Measurements from ENCODE around the gene EXPH5. TPM values are rescaled to one million over a fixed set of nuclear protein-coding genes. Genes with fewer than 3 reads are reported as not detected.

The EXPH5 gene
- total RNA-seq, 1 donor from 2014 or later: 0.59 TPM

DNA sequence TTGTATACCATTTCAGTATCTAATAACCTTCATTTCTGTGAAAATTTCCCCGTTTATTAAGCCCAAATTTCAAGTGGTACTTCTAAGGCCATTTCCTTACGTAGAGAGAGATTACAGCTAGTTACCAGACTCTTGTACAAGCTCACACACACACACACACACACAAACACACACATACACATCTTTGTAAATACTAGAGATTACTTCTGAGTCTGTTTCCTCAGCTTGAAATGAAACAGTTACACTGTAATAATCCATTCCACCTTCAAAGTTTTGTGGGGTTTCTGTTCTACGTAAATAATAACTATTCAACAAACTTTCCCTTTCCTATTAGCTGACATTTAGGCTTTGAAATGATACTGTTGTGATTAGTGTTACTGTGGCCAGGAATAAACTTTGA is 101.6 kb downstream of the EXPH5 start:
- DNase-seq (ENCODE audit: extremely low spot score, unreplicated experiment): no peak
- H3K36me3 Mint-ChIP-seq (ENCODE audit: unreplicated experiment): peaks cover 17% of the 10 kb centered on the region
- no peaks in the 10 kb centered on the region for H3K27me3 Mint-ChIP-seq (ENCODE audit: unreplicated experiment)

DNA sequence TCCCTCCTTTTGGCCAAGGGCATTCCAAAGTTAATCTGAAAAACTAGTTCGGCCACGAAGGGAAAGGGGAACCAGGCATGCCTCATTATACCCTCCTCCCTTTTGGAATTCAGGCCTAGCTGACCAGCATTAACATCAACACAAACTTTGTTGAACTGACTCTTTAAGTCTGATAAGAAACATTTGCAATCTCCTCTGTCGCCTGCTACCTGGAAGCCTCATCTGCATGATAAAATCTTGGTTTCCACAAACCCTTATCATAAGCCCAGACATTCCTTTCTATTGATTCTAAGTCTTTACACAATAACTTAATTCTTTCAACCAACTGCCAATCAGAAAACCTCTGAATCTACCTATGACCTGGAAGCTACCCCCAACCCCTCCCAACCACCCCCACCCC is 106.7 kb downstream of the EXPH5 start:
- Mint-ChIP-seq H3K9me3 (ENCODE audit: unreplicated experiment) (no peaks in the 10 kb centered on the region), H3K36me3 (ENCODE audit: unreplicated experiment) (peaks cover 41% of the 10 kb centered on the region), H3K4me1 (ENCODE audit: unreplicated experiment) (no peaks in the 10 kb centered on the region), H3K27me3 (ENCODE audit: unreplicated experiment) (no peaks in the 10 kb centered on the region), H3K4me3 (ENCODE audit: unreplicated experiment) (no peak overlapping the region), H3K27ac (ENCODE audit: unreplicated experiment) (no peak overlapping the region)
- no peak for DNase-seq (ENCODE audit: extremely low spot score, unreplicated experiment)
- TF ChIP-seq, protein P1, sequence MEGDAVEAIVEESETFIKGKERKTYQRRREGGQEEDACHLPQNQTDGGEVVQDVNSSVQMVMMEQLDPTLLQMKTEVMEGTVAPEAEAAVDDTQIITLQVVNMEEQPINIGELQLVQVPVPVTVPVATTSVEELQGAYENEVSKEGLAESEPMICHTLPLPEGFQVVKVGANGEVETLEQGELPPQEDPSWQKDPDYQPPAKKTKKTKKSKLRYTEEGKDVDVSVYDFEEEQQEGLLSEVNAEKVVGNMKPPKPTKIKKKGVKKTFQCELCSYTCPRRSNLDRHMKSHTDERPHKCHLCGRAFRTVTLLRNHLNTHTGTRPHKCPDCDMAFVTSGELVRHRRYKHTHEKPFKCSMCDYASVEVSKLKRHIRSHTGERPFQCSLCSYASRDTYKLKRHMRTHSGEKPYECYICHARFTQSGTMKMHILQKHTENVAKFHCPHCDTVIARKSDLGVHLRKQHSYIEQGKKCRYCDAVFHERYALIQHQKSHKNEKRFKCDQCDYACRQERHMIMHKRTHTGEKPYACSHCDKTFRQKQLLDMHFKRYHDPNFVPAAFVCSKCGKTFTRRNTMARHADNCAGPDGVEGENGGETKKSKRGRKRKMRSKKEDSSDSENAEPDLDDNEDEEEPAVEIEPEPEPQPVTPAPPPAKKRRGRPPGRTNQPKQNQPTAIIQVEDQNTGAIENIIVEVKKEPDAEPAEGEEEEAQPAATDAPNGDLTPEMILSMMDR (IDR thresholded peaks at IDR 0.05): no peak

More for the DNA sequence above, 101.6 kb downstream of the EXPH5 start:
- no peak overlapping the region for H3K4me3 Mint-ChIP-seq (ENCODE audit: unreplicated experiment)
- no peaks in the 10 kb centered on the region for H3K9me3 Mint-ChIP-seq (ENCODE audit: unreplicated experiment)
- H3K27ac Mint-ChIP-seq (ENCODE audit: unreplicated experiment): no peak overlapping the region
- H3K4me1 Mint-ChIP-seq (ENCODE audit: unreplicated experiment): peaks cover 12% of the 10 kb centered on the region
- TF ChIP-seq, protein P1 (IDR thresholded peaks at IDR 0.05): no peak

DNA sequence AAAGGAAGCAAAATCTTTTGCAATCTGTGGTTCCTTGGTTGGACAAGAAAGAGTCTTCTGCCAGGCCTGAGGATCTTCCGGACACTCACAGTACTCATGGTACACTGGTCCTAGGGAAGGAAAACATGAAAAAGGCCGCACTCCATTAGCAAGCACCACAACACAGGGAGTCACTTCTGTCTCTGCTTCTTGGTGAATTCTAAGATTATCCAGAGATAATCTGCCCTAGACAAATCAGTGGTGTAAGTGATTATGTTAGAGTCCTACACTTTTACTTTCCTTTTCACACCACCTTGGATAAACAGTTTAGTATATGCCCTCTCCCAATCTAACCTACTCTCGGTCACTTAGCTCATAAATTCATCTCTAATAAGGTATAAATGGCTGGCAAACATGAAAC is 107.2 kb downstream of the EXPH5 start:
- no peak overlapping the region for H3K4me3 Mint-ChIP-seq (ENCODE audit: unreplicated experiment)
- no peak for DNase-seq (ENCODE audit: extremely low spot score, unreplicated experiment)
- H3K36me3 Mint-ChIP-seq (ENCODE audit: unreplicated experiment): peaks cover 46% of the 10 kb centered on the region
- no peaks in the 10 kb centered on the region for H3K4me1 Mint-ChIP-seq (ENCODE audit: unreplicated experiment)
- H3K27ac Mint-ChIP-seq (ENCODE audit: unreplicated experiment): no peak overlapping the region
- H3K9me3 Mint-ChIP-seq (ENCODE audit: unreplicated experiment): no peaks in the 10 kb centered on the region
- TF ChIP-seq, protein P1 (IDR thresholded peaks at IDR 0.05): no peak
- no peaks in the 10 kb centered on the region for H3K27me3 Mint-ChIP-seq (ENCODE audit: unreplicated experiment)

DNA sequence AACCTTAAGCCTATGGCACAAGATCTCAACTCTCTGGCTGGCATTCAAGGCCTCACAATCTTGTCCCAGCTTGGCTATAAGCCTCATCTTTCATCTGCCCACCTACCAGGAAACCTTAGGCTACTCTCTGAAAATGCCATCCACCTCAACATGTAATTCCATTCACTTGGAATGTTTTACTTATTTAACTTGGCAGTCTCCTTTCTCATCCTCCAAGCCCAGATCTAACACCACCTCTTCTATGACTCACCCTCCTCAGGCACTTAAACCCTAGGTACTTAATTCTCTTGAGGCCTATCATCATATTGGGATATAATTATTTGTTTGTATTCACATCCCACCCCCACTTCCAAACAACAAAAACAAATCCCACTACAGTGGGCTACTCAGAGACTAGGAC is 110.4 kb downstream of the EXPH5 start:
- DNase-seq (ENCODE audit: extremely low spot score, unreplicated experiment): no peak
- Mint-ChIP-seq H3K27me3 (ENCODE audit: unreplicated experiment) (no peaks in the 10 kb centered on the region), H3K9me3 (ENCODE audit: unreplicated experiment) (no peaks in the 10 kb centered on the region), H3K4me1 (ENCODE audit: unreplicated experiment) (no peaks in the 10 kb centered on the region), H3K36me3 (ENCODE audit: unreplicated experiment) (peaks cover 37% of the 10 kb centered on the region), H3K4me3 (ENCODE audit: unreplicated experiment) (no peak overlapping the region), H3K27ac (ENCODE audit: unreplicated experiment) (no peak overlapping the region)
- TF ChIP-seq, protein P1 (IDR thresholded peaks at IDR 0.05): no peak

DNA sequence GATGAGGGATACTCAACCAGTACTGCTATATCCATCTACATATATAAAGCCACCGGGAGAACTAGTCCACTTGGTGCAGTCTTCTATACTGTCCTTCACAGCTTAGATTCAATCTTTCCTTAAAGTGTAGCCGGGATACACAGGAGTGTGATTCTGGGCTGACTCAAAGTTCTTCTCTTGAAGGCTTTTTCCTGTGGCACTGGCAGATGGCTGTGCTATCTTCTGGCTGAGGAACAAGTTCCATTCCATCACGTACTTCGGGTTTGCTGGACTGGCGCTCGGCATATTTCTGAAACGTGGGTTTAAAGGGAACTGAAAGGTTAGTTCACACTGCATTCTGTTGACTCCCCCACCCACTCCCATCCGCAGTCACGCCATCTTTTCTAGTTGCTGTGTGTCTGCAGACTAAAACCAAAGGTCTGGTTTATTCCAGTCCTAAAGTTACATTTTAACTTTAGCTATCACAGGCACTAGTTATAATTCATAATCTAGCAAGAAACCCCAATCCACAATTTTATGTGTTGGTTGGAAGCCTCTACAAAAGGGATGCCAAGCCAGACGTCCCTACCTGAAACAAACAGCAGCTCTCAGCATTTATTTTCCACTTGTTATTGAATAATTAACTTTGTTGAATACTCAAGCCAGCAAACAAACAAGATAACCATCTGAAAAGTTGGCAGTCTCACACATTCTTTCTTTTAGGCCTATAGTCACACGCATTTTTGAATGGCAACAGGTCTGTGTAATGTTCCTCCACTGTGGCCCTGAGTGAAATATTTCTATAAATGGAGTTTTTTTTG is 118.7 kb downstream of the EXPH5 start:
- Mint-ChIP-seq H3K4me3 (ENCODE audit: unreplicated experiment) (no peak overlapping the region), H3K27me3 (ENCODE audit: unreplicated experiment) (no peaks in the 10 kb centered on the region), H3K27ac (ENCODE audit: unreplicated experiment) (no peak overlapping the region), H3K36me3 (ENCODE audit: unreplicated experiment) (peaks cover 15% of the 10 kb centered on the region), H3K9me3 (ENCODE audit: unreplicated experiment) (no peaks in the 10 kb centered on the region), H3K4me1 (ENCODE audit: unreplicated experiment) (no peaks in the 10 kb centered on the region)
- DNase-seq (ENCODE audit: extremely low spot score, unreplicated experiment): no peak
- TF ChIP-seq, protein P1 (IDR thresholded peaks at IDR 0.05): no peak

Data from osteocyte (in vitro differentiated cells).